Iris pigment epithelial cell (primary cell): Measurements from ENCODE around the gene SPEG.

Experiments
- DNase-seq: peaks from one replicate; pipeline ENCODE4 v3.0.0-alpha.2; 2011; ENCODE audit warnings: low read depth

The SPEG gene

GRCh38 chr2:219514196-219514761 lies 79.6 kb downstream of the SPEG start, which contains the start of gene ASIC4:
Gene ASIC4, plus strand, starts transcription at chr2:219514482. Its CDS starts 243 bp downstream, at chr2:219514725.
- DNase-seq = no peak

DNA sequence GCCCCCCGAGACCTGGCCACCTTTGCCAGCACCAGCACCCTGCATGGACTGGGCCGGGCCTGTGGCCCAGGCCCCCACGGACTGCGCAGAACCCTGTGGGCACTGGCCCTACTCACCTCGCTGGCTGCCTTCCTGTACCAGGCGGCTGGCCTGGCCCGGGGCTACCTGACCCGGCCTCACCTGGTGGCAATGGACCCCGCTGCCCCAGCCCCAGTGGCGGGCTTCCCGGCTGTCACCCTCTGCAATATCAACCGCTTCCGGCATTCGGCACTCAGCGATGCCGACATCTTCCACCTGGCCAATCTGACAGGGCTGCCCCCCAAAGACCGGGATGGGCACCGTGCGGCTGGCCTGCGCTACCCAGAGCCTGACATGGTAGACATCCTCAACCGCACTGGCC lies 80.2 kb downstream of the SPEG start:
- DNase-seq = no peak

DNA sequence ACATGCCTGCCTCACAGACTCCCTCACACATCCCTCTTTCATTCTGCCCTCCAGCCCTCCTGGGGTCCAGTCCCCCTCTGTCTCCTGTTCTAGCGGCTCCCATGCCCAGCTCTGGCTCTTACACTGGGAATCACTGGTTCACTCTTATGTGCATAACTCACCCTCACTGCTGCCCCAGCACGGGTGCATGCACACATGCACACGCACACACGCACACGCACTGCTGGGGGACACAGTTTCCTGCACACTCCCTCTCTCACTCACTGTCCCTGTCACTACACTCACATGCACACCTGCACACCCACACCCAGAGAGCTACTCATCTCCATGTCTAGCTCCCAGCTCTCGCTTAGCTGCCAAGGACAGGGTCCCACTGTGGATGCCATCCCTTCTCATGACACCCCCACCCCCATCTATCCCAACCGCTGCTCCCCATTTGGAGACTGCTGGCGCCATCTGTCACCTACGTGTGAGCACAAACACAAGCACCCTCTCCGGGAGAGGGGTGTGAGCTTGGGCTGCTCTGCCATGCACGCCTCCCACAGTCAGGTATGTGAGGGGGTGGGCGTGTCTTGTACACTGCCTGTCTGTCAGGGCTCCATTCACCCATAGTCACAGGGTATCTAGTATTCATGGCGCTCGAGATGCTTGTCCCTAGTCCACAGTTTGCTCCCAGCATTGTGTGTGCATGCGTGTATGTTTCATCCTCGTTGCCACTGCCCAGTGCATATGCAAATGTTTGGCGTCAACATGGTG lies 81.4 kb downstream of the SPEG start:
- no peak for DNase-seq

GRCh38 chr2:219516888-219517287 lies 82.2 kb downstream of the SPEG start:
- no peak for DNase-seq

DNA sequence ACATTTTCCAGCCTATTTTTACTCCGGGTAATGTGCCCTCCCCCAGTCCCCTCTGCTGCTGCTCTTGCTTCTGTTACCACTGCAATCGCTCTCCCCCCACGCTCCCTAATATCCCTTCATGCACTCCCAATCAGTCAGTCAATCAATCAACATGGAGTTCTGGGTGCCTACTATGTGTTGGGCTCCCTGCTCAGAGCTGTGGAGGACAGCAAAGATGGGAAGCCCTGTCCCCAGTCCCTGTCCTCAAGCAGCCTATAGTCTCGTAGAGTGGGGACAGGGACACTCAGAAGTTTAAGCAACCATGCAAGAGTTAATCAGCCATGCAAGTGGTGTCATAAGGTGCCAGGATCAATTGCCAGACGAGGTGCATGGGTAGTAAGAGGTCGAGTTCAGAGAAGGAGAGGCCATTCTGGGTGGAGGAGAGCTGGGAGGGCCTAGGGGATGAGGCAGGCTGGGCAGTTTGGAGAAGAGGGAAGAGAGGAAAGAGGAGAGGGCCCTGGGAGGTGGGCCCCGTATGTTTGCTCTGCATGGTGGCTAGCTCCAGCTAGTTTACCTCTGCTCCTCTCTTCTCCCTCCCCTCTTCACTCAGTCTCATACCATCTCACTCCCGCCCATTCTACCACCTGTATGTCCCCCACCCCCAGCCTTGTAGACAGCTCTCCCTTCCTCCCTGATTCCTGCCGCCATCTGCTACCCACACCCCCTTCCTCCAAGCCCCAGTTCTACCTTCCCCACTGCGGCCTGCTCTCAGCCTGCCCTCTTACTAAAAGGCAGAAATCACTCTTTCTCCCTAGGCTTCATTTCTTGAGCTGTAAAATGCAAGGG lies 83.5 kb downstream of the SPEG start:
- no peak for DNase-seq

DNA sequence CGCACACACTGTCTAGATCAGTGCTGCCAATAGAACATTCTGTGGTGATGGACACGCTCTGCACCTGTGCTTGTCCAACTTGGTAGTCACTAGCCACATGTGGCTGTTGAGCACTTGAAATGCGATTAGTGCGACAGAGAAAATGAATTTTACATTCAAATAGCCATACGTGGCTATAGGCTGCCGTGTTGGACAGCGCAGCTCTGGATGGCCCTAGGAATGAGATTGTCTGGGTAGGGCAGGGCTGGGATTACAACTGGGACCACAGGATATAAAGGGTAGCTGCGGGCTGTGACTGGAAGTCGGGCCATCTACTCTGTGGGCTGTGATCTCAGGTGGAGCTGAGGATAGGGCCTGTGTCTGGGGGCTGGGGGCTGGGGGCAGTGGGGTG lies 84.9 kb downstream of the SPEG start:
- no peak for DNase-seq

DNA sequence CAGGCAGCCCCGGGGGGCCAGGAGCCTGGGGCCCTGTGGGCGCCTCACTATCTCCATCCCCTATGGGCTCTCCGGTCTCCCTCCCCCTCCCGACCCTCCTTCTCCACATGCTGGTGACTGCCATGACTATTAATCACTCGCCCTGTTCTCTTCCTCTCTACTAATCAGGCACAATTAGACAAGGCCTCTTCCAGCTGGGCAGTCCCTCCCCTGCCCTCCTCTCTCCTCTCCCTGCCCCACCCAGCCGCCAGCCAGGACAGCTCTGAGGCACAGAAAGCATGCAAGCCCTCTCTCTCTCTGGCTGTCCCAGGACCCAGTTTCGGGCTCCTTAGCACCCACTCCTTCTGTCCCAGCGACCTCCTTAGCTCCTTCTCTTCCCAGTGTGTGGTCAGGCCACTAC lies 85.4 kb downstream of the SPEG start:
- DNase-seq = no peak

DNA sequence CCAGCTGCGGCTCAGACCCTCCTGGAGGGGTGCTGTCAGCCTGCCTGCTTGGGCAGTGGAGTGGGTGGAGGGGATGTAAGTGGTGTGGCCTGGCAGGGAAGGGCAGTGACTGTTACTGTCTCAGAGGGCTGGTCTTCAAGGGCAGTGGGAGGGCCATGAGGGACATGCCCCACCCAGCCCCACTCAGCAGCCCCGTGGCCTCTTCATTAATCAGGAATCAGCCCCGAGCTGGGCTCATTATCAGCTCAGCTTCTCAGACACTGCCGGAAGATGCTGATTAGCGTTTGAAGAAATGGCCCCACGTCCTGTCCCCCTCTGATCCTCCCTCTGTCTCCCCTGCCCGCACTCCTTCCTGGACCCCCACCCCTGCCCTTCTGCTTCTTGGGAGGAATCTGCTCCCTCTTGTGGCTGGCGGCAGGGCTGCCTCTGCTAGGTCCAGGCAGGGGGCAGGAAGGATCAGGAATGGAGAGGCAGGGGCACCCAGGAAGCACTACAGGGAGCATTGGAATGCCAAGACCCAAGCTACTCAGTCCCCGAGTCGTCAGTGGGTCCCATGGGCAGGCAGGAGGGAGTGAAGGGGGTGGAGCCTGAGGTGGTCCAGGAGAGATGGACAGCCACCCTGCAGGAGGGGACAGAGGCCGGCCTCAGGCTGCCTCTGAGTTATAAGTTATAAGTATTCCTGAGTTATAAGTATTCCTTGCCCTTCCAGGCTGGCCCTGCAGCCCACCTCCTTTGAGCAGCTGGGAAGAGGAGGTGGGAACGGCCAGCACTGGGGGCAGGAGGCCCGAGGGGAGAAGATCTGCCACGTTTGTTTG lies 86.6 kb downstream of the SPEG start:
- DNase-seq = peak; percentile 38

DNA sequence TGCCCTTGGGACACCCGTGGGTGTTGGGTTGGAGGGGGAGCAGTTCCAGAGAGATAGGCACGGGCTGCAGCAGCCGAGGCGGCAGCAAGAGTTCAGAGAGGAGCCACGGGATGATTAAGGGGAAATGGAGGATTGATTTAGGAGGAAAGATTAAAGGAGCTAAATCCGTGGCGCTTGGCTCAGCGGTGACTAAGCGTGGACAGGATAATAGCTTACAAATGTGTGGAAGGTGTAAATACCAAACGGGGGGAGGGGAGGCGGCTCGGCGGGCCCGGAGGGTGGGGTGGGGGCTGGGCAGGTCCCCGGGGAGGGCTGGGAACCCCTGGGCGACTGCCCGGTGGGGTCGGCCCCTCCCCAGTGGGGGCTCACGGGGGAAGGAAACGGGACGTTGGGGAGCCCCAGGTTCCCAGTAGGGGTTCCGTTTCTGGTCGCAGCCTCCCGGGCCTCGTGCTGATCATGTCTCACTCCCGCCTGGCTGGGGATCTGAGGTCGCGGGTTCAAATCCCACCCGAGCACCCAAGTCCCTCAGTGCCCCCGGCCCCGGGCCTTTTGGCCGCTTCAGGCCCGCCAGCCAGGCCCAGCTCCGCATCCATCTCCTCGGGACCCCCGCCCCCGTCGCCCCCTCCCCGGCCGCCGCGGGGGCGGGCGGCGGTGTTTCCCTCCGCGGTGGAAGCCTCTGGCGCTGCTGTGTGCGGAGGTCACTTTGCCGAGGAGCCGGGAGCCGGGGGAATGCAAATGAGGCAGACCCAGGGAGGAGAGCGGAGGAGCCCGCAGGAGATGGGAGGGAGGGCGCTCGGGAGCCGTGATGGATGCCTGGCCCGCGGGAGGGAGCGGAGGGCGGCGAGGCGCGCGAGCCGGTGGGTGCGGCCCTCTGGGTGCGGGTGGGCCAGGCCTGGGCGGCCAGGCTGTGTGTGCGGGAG lies 87.7 kb downstream of the SPEG start:
- DNase-seq = peak; percentile 74

GRCh38 chr2:219523031-219523671 lies 88.5 kb downstream of the SPEG start:
- DNase-seq = no peak

GRCh38 chr2:219524817-219525216 lies 90.2 kb downstream of the SPEG start:
- DNase-seq = no peak

DNA sequence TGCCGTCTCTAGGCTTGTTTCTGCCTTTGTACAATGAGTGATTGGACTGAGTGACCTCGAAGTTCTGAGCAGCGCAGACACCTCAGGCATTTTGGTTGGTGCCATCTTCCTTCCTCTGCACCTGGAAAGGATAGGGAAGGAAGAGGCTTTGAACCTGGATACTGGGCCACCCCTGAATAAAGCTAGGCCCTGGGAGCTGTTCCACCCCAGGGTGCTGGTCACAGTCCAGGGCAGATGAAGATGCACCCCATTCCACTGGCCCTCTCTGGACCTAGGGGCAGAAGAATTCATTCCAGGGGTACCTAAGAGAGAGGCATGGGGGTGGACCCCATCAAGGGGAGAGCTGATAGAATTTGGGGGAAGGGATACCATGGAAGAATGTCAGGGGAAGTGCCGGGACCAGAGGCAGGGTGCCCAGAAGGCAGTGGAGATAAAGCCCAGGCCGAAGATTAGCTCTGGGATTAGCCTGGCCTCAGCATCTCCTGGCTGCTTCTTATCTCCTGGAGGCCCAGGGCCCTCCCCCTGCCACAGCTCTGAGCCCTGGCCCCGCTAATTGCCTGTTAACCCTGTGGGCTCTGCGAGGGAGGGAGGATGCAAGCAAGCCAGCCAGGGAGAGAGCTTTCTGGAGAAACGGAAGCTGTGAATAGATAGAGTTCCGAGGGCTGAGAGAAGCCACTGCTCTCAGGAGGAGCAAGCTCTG lies 91.0 kb downstream of the SPEG start:
- DNase-seq = no peak

DNA sequence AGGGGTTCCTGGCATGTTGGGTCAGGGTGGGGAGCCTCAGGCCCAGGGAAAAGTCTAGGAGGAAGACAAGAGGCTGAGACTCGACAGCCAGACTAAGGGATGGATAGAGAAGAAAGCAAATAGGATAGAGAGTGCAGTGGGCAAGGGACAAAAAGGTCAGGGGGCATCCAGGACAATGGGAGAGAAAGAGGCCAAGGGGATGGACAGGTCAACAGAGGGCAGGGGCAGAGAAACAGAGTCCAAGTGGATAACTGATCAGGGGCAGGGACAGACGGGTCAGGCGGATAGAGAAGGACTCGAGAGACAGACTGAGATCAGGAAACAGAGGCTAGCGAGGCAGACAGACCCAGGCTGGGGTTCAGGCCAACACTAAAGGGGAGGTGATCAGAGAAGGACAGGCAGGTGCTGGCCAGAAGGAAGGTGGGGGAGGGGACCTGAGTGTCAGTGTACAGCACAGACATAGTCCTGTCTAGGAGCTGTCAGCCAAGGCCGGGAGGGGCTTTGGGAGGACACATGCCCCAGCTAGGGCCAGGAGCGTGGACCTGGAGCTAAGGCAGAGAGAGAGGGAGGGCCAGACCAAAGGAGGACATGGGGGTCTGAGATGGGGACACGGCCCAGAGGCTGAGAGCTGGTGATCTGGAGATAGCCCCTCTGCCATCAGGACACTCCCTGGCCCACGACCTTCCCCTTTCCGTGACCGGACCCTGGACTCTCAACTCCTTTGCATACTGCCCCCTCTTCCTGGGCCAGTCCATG lies 91.9 kb downstream of the SPEG start:
- DNase-seq = no peak

GRCh38 chr2:219527076-219527394 lies 92.4 kb downstream of the SPEG start:
- DNase-seq = no peak

DNA sequence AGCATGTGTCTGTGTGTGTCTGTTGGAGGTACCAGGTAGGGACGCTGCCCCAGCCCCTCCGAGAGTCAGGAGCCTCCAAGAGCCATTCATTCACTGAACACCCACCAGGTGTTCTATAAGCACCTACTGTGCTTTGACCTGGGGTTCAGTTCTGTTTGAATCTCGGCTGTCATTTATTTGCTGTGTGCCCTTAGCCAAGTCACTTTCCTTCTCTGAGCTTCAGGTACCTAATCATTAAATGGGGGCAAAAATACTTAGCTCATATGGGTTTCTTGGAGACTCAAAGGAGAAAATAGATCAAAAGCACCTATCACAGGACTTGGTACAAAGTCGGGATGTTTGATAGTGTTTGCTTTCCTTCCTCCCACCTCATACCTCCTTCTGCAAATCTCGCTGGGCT lies 92.8 kb downstream of the SPEG start:
- no peak for DNase-seq

GRCh38 chr2:219530048-219530963 lies 95.7 kb downstream of the SPEG start:
- peak; percentile 76 for DNase-seq

- no peak for DNase-seq
Observed at GRCh38 chr2:219531639-219532377, 97.2 kb downstream of the SPEG start.

GRCh38 chr2:219532378-219532649 lies 97.7 kb downstream of the SPEG start:
- no peak for DNase-seq
